ENCODE measurements around the gene OR10A6. TPM values are rescaled to one million over a fixed set of nuclear protein-coding genes. Genes with fewer than 3 reads are reported as not detected.

OR10A6 gene
- total RNA-seq, 1 donor: under 0.01 TPM

DNA sequence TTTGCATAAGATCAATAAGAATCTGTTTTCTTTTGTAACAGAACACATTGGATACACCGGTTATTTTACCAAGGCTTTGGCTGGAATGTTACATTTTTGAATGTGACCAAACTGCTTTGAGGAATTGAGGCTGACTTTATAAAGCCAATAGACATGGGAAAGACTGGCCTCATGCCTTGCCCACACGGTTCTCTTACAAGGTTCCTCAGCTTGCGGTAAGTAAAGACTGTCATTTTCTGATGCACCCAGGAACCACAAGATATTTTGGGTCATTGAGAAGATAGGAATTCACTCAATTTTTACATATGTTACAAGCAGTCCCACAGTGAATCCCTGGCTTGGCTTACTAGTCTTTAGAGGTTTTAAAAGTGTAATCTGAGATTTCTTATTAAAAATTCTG, 23.9 kb downstream of the OR10A6 start:
- H3K36me3 ChIP-seq (ENCODE audit: insufficient read depth, low read length): no peaks in the 10 kb centered on the region
- H3K79me2 ChIP-seq (ENCODE audit: insufficient read depth, low read length): no peaks in the 10 kb centered on the region
- H3K27ac ChIP-seq (ENCODE audit: low read depth, low read length): peak overlapping the region; percentile 5
- H4K20me1 ChIP-seq (ENCODE audit: insufficient read depth, low read length): no peaks in the 10 kb centered on the region
- no peaks in the 10 kb centered on the region for H3K9me3 ChIP-seq (ENCODE audit: low read depth, low read length)
- no peak for DNase-seq (ENCODE audit: insufficient read length, low spot score, missing footprints)
- no peak for TF ChIP-seq CTCF (IDR thresholded peaks at IDR 0.05; ENCODE audit: extremely low read depth, low read depth, low read length)
- H3K4me1 ChIP-seq (ENCODE audit: insufficient read depth, low read length): peaks cover 30% of the 10 kb centered on the region
- H3K27me3 ChIP-seq (ENCODE audit: insufficient read depth, low read length): no peaks in the 10 kb centered on the region
- no peak overlapping the region for H3K4me2 ChIP-seq (ENCODE audit: insufficient read depth, low read length)
- H2AFZ ChIP-seq (ENCODE audit: low read length): peak overlapping the region; percentile 59
- H3K4me3 ChIP-seq (ENCODE audit: insufficient read depth, low read length): no peak overlapping the region

- Histone ChIP-seq H3K79me2 (ENCODE audit: insufficient read depth, low read length) (no peaks in the 10 kb centered on the region), H2AFZ (ENCODE audit: low read length) (peak overlapping the region; percentile 72), H3K27me3 (ENCODE audit: insufficient read depth, low read length) (no peaks in the 10 kb centered on the region), H3K4me3 (ENCODE audit: insufficient read depth, low read length) (no peak overlapping the region), H3K27ac (ENCODE audit: low read depth, low read length) (peak overlapping the region; percentile 5), H3K4me1 (ENCODE audit: insufficient read depth, low read length) (peaks cover 30% of the 10 kb centered on the region), H3K9me3 (ENCODE audit: low read depth, low read length) (no peaks in the 10 kb centered on the region), H3K4me2 (ENCODE audit: insufficient read depth, low read length) (no peak overlapping the region), H3K36me3 (ENCODE audit: insufficient read depth, low read length) (no peaks in the 10 kb centered on the region), H4K20me1 (ENCODE audit: insufficient read depth, low read length) (no peaks in the 10 kb centered on the region)
- DNase-seq (ENCODE audit: insufficient read length, low spot score, missing footprints): no peak
- no peak for TF ChIP-seq CTCF (IDR thresholded peaks at IDR 0.05; ENCODE audit: extremely low read depth, low read depth, low read length)
Measured at GRCh38 chr11:7906481-7906880, 24.6 kb downstream of the OR10A6 start.

DNA sequence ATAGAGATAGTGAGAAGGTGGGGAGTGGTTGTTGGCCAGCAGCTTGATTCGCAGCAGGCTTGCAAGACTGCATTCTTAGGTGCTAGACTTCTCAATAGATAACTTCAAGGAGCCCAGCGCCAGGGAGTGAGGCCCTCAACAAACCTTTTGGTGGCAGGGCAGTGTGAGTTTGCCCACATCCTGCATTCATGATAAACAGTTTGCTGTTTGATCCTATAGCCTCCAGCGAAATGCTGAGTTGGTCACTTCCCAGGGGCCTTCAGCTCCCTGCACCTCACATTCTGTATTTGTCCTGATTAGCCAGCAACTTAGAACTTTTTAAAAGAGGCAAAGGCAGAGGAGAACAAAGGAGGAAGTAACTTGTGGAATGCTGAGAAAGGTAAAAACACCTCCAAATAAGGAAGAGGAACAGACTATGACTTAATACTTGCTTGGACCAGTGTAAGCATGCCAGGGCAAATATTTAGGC, 25.1 kb downstream of the OR10A6 start:
- Histone ChIP-seq H3K4me3 (ENCODE audit: insufficient read depth, low read length) (no peak overlapping the region), H3K27me3 (ENCODE audit: insufficient read depth, low read length) (no peaks in the 10 kb centered on the region), H3K9me3 (ENCODE audit: low read depth, low read length) (no peaks in the 10 kb centered on the region), H3K4me1 (ENCODE audit: insufficient read depth, low read length) (peaks cover 30% of the 10 kb centered on the region), H3K4me2 (ENCODE audit: insufficient read depth, low read length) (no peak overlapping the region), H3K27ac (ENCODE audit: low read depth, low read length) (no peak overlapping the region), H3K36me3 (ENCODE audit: insufficient read depth, low read length) (no peaks in the 10 kb centered on the region), H4K20me1 (ENCODE audit: insufficient read depth, low read length) (no peaks in the 10 kb centered on the region), H3K79me2 (ENCODE audit: insufficient read depth, low read length) (no peaks in the 10 kb centered on the region), H2AFZ (ENCODE audit: low read length) (peak overlapping the region; percentile 72)
- no peak for DNase-seq (ENCODE audit: insufficient read length, low spot score, missing footprints)
- no peak for TF ChIP-seq CTCF (IDR thresholded peaks at IDR 0.05; ENCODE audit: extremely low read depth, low read depth, low read length)

- no peak for TF ChIP-seq CTCF (IDR thresholded peaks at IDR 0.05; ENCODE audit: extremely low read depth, low read depth, low read length)
- no peaks in the 10 kb centered on the region for H3K36me3 ChIP-seq (ENCODE audit: insufficient read depth, low read length)
- H3K4me1 ChIP-seq (ENCODE audit: insufficient read depth, low read length): peaks cover 30% of the 10 kb centered on the region
- H3K27ac ChIP-seq (ENCODE audit: low read depth, low read length): no peak overlapping the region
- H3K27me3 ChIP-seq (ENCODE audit: insufficient read depth, low read length): no peaks in the 10 kb centered on the region
- H3K9me3 ChIP-seq (ENCODE audit: low read depth, low read length): no peaks in the 10 kb centered on the region
- H2AFZ ChIP-seq (ENCODE audit: low read length): peak overlapping the region; percentile 72
- no peaks in the 10 kb centered on the region for H4K20me1 ChIP-seq (ENCODE audit: insufficient read depth, low read length)
- DNase-seq (ENCODE audit: insufficient read length, low spot score, missing footprints): peak; percentile 42
- peak overlapping the region; percentile 28 for H3K4me2 ChIP-seq (ENCODE audit: insufficient read depth, low read length)
- H3K4me3 ChIP-seq (ENCODE audit: insufficient read depth, low read length): no peak overlapping the region
- H3K79me2 ChIP-seq (ENCODE audit: insufficient read depth, low read length): no peaks in the 10 kb centered on the region
Measured at GRCh38 chr11:7905549-7905948, 25.5 kb downstream of the OR10A6 start.
